ENCODE data around the gene HECTD1. TPM values are rescaled to one million over a fixed set of nuclear protein-coding genes. Genes with fewer than 3 reads are reported as not detected.

Gene HECTD1
- total RNA-seq, 1 donor from 2014 or later: 110 TPM

GRCh38 chr14:31122098-31122611, 85.4 kb downstream of the HECTD1 start:
- H3K4me2 ChIP-seq (ENCODE audit: low read length): no peak overlapping the region
- peak; percentile 14 for DNase-seq (ENCODE audit: low read depth)
- H3K9me3 ChIP-seq (ENCODE audit: insufficient read depth, low read depth, low read length): no peaks in the 10 kb centered on the region
- no peaks in the 10 kb centered on the region for H3K4me1 ChIP-seq (ENCODE audit: insufficient read depth, low read length)
- no peak overlapping the region for H3K4me3 ChIP-seq (ENCODE audit: insufficient read depth, low read depth, low read length)
- peaks cover 39% of the 10 kb centered on the region for H3K36me3 ChIP-seq (ENCODE audit: insufficient read depth, low read length)
- H3K27ac Mint-ChIP-seq (ENCODE audit: unreplicated experiment): no peak overlapping the region
- H3K27me3 ChIP-seq (ENCODE audit: insufficient read depth, low read length): no peaks in the 10 kb centered on the region
- no peak overlapping the region for H2AFZ ChIP-seq (ENCODE audit: low read depth, low read length)
- FAIRE-seq: no peak
- no peaks in the 10 kb centered on the region for H3K4me1 Mint-ChIP-seq (ENCODE audit: low read depth, unreplicated experiment)
- no peaks in the 10 kb centered on the region for H4K20me1 ChIP-seq (ENCODE audit: insufficient read depth, low read length)
- H3K36me3 Mint-ChIP-seq (ENCODE audit: low read depth, unreplicated experiment): peaks cover 6% of the 10 kb centered on the region
- H3K4me3 Mint-ChIP-seq (ENCODE audit: unreplicated experiment): no peak overlapping the region
- H3K79me2 ChIP-seq (ENCODE audit: insufficient read depth, low read length): no peaks in the 10 kb centered on the region
- H3K27ac ChIP-seq (ENCODE audit: low read depth, low read length): no peak overlapping the region
- no peaks in the 10 kb centered on the region for H3K27me3 Mint-ChIP-seq (ENCODE audit: low read depth, unreplicated experiment)
- no peak overlapping the region for H3K9ac ChIP-seq (ENCODE audit: low read length)
- no peak for TF ChIP-seq CTCF (IDR thresholded peaks at IDR 0.05; ENCODE audit: insufficient read depth, low read depth, low read length)
- H3K9me3 Mint-ChIP-seq (ENCODE audit: unreplicated experiment): peaks cover 2% of the 10 kb centered on the region

GRCh38 chr14:31118892-31119291, 88.7 kb downstream of the HECTD1 start:
- no peak overlapping the region for H3K4me2 ChIP-seq (ENCODE audit: low read length)
- no peaks in the 10 kb centered on the region for H3K79me2 ChIP-seq (ENCODE audit: insufficient read depth, low read length)
- Mint-ChIP-seq H3K9me3 (ENCODE audit: unreplicated experiment) (peaks cover 2% of the 10 kb centered on the region), H3K36me3 (ENCODE audit: low read depth, unreplicated experiment) (peaks cover 14% of the 10 kb centered on the region), H3K27ac (ENCODE audit: unreplicated experiment) (peak overlapping the region; percentile 16), H3K4me1 (ENCODE audit: low read depth, unreplicated experiment) (no peaks in the 10 kb centered on the region), H3K27me3 (ENCODE audit: low read depth, unreplicated experiment) (no peaks in the 10 kb centered on the region), H3K4me3 (ENCODE audit: unreplicated experiment) (peak overlapping the region; percentile 13)
- no peaks in the 10 kb centered on the region for H4K20me1 ChIP-seq (ENCODE audit: insufficient read depth, low read length)
- H3K4me1 ChIP-seq (ENCODE audit: insufficient read depth, low read length): no peaks in the 10 kb centered on the region
- no peak overlapping the region for H3K27ac ChIP-seq (ENCODE audit: low read depth, low read length)
- H3K27me3 ChIP-seq (ENCODE audit: insufficient read depth, low read length): no peaks in the 10 kb centered on the region
- FAIRE-seq (no peak), DNase-seq (ENCODE audit: low read depth) (peak; percentile 6)
- TF ChIP-seq CTCF (IDR thresholded peaks at IDR 0.05; ENCODE audit: insufficient read depth, low read depth, low read length) (no peak), EZH2 (IDR thresholded peaks at IDR 0.05; ENCODE audit: insufficient read depth, low read length) (no peak)
- no peaks in the 10 kb centered on the region for H3K9me3 ChIP-seq (ENCODE audit: insufficient read depth, low read depth, low read length)
- H3K36me3 ChIP-seq (ENCODE audit: insufficient read depth, low read length): peaks cover 46% of the 10 kb centered on the region
- H3K9ac ChIP-seq (ENCODE audit: low read length): no peak overlapping the region
- no peak overlapping the region for H3K4me3 ChIP-seq (ENCODE audit: insufficient read depth, low read depth, low read length)
- H2AFZ ChIP-seq (ENCODE audit: low read depth, low read length): no peak overlapping the region

- FAIRE-seq (no peak), DNase-seq (ENCODE audit: low read depth) (no peak)
- Histone ChIP-seq H3K27ac (ENCODE audit: low read depth, low read length) (no peak overlapping the region), H3K9me3 (ENCODE audit: insufficient read depth, low read depth, low read length) (no peaks in the 10 kb centered on the region), H3K9ac (ENCODE audit: low read length) (no peak overlapping the region), H3K36me3 (ENCODE audit: insufficient read depth, low read length) (peaks cover 30% of the 10 kb centered on the region), H4K20me1 (ENCODE audit: insufficient read depth, low read length) (no peaks in the 10 kb centered on the region), H3K4me3 (ENCODE audit: insufficient read depth, low read depth, low read length) (no peak overlapping the region), H3K4me1 (ENCODE audit: insufficient read depth, low read length) (no peaks in the 10 kb centered on the region), H3K27me3 (ENCODE audit: insufficient read depth, low read length) (no peaks in the 10 kb centered on the region), H3K79me2 (ENCODE audit: insufficient read depth, low read length) (no peaks in the 10 kb centered on the region), H3K4me2 (ENCODE audit: low read length) (no peak overlapping the region), H2AFZ (ENCODE audit: low read depth, low read length) (no peak overlapping the region)
- Mint-ChIP-seq H3K4me1 (ENCODE audit: low read depth, unreplicated experiment) (no peaks in the 10 kb centered on the region), H3K27ac (ENCODE audit: unreplicated experiment) (no peak overlapping the region), H3K4me3 (ENCODE audit: unreplicated experiment) (no peak overlapping the region), H3K9me3 (ENCODE audit: unreplicated experiment) (no peaks in the 10 kb centered on the region), H3K27me3 (ENCODE audit: low read depth, unreplicated experiment) (no peaks in the 10 kb centered on the region), H3K36me3 (ENCODE audit: low read depth, unreplicated experiment) (peaks cover 18% of the 10 kb centered on the region)
- TF ChIP-seq EZH2 (IDR thresholded peaks at IDR 0.05; ENCODE audit: insufficient read depth, low read length) (no peak), CTCF (IDR thresholded peaks at IDR 0.05; ENCODE audit: insufficient read depth, low read depth, low read length) (no peak)
Measured at GRCh38 chr14:31113794-31114193, 93.8 kb downstream of the HECTD1 start.
